Measurements from ENCODE around the gene ARL2BP. TPM values are rescaled to one million over a fixed set of nuclear protein-coding genes. Genes with fewer than 3 reads are reported as not detected.
A peak's percentile ranks its signal among the peaks of the same experiment; 100 is the strongest.

ARL2BP gene
- total and polyA plus RNA-seq, 2 of the 13 experiments (the other 11 are each of a cell fraction or from before 2014, with no cell fraction given) = 64.3 to 67.6 TPM

DNA sequence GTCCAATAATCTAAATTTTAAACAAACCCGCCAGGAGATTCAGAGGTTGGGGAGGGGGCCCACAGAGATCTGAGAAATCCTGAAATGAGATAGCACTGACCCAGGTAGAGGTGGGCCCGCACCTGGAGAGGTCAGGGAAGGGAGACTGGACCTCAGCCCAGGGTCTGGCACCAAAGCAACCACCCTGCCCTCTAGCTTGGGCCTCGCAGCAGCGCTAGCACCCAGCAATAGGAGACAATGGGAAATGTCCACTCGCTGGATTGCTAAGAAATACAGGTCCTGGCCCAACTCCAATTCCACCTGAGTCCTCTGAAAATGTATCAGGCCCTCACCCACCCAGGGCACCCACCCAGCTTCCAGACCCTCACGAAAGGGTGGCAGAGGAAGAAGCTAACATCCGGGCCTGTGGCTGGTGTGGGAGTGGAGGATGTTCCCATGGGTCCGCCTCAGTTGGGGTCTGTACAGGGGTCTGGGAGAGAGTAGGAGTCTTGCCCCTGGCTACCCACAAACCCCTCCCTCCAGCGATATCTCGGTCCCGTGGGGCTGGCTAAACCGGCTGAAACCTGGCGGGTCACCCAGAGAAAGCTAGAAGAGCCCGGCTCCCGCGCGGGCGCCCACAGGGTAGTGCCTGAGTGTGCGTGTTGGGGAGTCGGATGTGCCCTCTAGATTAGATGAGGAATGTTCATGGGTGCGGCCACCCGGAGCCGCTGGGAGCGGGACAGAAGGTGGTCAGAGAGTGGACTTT, 38.3 kb downstream of the ARL2BP start (continued):
- no peak for TF ChIP-seq ZBED4 (CRISPR knock-in tag; IDR thresholded peaks at IDR 0.05; ENCODE audit: borderline replicate concordance)
- TF ChIP-seq, protein P1, sequence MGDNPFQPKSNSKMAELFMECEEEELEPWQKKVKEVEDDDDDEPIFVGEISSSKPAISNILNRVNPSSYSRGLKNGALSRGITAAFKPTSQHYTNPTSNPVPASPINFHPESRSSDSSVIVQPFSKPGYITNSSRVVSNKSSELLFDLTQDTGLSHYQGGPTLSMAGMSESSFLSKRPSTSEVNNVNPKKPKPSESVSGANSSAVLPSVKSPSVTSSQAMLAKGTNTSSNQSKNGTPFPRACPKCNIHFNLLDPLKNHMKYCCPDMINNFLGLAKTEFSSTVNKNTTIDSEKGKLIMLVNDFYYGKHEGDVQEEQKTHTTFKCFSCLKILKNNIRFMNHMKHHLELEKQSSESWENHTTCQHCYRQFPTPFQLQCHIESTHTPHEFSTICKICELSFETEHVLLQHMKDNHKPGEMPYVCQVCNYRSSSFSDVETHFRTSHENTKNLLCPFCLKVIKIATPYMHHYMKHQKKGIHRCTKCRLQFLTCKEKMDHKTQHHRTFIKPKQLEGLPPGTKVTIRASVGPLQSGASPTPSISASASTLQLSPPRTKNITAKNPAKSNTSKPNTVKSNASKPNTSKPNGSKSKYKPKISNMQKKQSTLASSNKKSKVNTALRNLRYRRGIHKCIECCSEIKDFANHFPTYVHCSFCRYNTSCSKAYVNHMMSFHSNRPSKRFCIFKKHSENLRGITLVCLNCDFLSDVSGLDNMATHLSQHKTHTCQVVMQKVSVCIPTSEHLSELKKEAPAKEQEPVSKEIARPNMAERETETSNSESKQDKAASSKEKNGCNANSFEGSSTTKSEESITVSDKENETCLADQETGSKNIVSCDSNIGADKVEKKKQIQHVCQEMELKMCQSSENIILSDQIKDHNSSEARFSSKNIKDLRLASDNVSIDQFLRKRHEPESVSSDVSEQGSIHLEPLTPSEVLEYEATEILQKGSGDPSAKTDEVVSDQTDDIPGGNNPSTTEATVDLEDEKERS (CRISPR knock-in tag; IDR thresholded peaks at IDR 0.05) = peak; percentile 63; the same call in 1 of the 2 replicates
- TF ChIP-seq, protein P2, sequence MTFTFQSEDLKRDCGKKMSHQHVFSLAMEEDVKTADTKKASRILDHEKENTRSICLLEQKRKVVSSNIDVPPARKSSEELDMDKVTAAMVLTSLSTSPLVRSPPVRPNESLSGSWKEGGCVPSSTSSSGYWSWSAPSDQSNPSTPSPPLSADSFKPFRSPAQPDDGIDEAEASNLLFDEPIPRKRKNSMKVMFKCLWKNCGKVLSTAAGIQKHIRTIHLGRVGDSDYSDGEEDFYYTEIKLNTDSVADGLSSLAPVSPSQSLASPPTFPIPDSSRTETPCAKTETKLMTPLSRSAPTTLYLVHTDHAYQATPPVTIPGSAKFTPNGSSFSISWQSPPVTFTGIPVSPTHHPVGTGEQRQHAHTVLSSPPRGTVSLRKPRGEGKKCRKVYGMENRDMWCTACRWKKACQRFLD (CRISPR knock-in tag; IDR thresholded peaks at IDR 0.05; ENCODE audit: borderline replicate concordance) = no peak
- no peak for TF ChIP-seq ZNF138 (CRISPR knock-in tag; IDR thresholded peaks at IDR 0.05; ENCODE audit: low read depth)
- no peak for TF ChIP-seq ZNF891 (CRISPR knock-in tag; IDR thresholded peaks at IDR 0.05)
- no peak for TF ChIP-seq FOXM1 (CRISPR knock-in tag; IDR thresholded peaks at IDR 0.05)
- 0 out of 2 replicates have a peak, but pooled peaks have one; percentile 30 for TF ChIP-seq KLF13 (CRISPR knock-in tag; IDR thresholded peaks at IDR 0.05)
- 0 out of 2 replicates have a peak, but pooled peaks have one; percentile 27 for TF ChIP-seq KDM2A (CRISPR knock-in tag; IDR thresholded peaks at IDR 0.05; ENCODE audit: borderline replicate concordance, low read depth)
- TF ChIP-seq SNAPC2 (CRISPR knock-in tag; IDR thresholded peaks at IDR 0.05) = peak; percentile 61; the same call in 1 of the 2 replicates
- TF ChIP-seq ZBTB46 (CRISPR knock-in tag; IDR thresholded peaks at IDR 0.05; ENCODE audit: borderline replicate concordance) = no peak
- TF ChIP-seq CEBPG (CRISPR knock-in tag; IDR thresholded peaks at IDR 0.05) = no peak
- no peak for TF ChIP-seq KDM5A (IDR thresholded peaks at IDR 0.05; ENCODE audit: borderline replicate concordance, low read length)
- TF ChIP-seq GATAD2A (CRISPR knock-in tag; IDR thresholded peaks at IDR 0.05) = no peak; the same call in 1 of the 2 replicates
- TF ChIP-seq ZNF143 (CRISPR knock-in tag; IDR thresholded peaks at IDR 0.05) = no peak
- TF ChIP-seq ZNF501 (CRISPR knock-in tag; IDR thresholded peaks at IDR 0.05) = no peak
- no peak for TF ChIP-seq ZNF766 (CRISPR knock-in tag; IDR thresholded peaks at IDR 0.05; ENCODE audit: borderline replicate concordance)
- no peak for TF ChIP-seq GTF2F1 (IDR thresholded peaks at IDR 0.05; ENCODE audit: low read length)
- no peak for TF ChIP-seq ZNF678 (CRISPR knock-in tag; IDR thresholded peaks at IDR 0.05)
- no peak for TF ChIP-seq ZNF607 (CRISPR knock-in tag; IDR thresholded peaks at IDR 0.05; ENCODE audit: borderline replicate concordance)
